ENCODE data around the gene YTHDF1. TPM values are rescaled to one million over a fixed set of nuclear protein-coding genes. Genes with fewer than 3 reads are reported as not detected.

The YTHDF1 gene
- total and polyA plus RNA-seq, 2 donors, result 18.6 to 38.2 TPM

DNA sequence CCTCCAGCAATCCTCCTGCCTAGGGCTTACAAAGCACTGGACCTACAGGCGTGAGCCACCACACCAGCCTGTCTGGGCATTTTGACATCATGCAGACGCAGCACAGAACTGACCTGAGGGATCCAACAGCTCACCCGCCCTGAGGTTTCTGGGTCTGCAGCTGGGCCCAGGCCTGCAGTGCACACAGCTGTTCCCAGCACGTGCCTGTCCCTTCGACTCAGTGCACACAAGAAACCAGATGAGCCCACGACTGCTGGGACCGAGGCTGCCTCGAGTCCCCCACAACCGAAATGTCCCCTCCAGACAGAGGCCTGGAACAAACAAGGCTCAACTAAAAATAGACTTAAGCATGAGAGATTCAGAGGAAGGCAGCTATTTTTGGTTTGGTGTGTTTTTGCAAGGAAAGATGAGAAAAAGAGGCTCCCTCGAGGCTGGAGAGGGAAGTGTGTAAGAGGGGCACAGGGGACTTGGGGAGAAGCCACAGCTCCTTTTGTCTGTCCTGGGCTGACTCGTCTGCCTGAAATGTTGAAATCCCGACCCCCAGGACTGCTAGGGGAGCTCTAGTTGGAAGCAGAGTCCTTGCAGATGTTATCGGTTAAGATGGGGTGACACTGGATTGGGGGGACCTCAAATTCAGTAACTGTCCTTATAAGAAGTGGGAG, 66.3 kb downstream of the YTHDF1 start:
- DNase-seq (ENCODE audit: low read depth in 6 of 9, low spot score in 9 of 9), result no peak
- Histone ChIP-seq H3K4me1 (ENCODE audit: control insufficient read depth in 2 of 2, insufficient read depth in 2 of 2, low read length in 2 of 2) (no peaks in the 10 kb centered on the region), H3K36me3 (ENCODE audit: control insufficient read depth in 2 of 2, insufficient read depth in 2 of 2, low read length in 1 of 2) (no peaks in the 10 kb centered on the region), H3K9me3 (ENCODE audit: control insufficient read depth in 2 of 2, insufficient read depth in 1 of 2, low read length in 1 of 2) (peaks cover 4 to 5% of the 10 kb centered on the region in 2 donors), H3K4me3 (ENCODE audit: low read length in 2 of 2) (no peak overlapping the region), H3K27ac (ENCODE audit: low read depth in 1 of 2, low read length in 1 of 2) (no peak overlapping the region), H3K27me3 (ENCODE audit: control insufficient read depth in 2 of 2, insufficient read depth in 1 of 2, low read length in 1 of 2) (peaks cover 0 to 32% of the 10 kb centered on the region in 2 donors)
- WGBS, result 72% methylated on average over 13 of the region's 13 CpGs

DNA sequence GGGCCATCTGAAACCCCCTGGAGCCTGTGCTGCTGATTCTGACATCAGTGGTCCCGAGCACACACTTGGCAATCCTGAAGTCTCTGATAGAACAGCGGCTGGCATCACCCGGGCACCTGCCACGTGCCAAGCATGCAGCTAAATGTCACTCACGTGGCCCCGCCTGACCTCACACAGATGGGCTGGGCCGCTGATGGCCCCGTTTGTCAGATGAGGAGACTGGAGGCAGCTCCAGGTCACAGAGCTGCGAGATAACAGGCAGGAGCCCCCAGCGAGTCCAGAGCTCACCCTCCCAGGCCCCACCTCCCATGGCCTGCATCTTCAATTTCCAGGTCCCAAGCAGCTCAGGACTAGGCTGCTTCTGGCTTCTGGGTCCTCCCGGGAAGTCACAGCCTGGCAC, 67.2 kb downstream of the YTHDF1 start:
- DNase-seq (ENCODE audit: low read depth in 6 of 9, low spot score in 9 of 9), result no peak
- peaks cover 0 to 25% of the 10 kb centered on the region in 2 donors for H3K27me3 ChIP-seq (ENCODE audit: control insufficient read depth in 2 of 2, insufficient read depth in 1 of 2, low read length in 1 of 2)
- H3K27ac ChIP-seq (ENCODE audit: low read depth in 1 of 2, low read length in 1 of 2), result no peak overlapping the region
- WGBS, result 89% methylated on average over 11 of the region's 11 CpGs
- no peaks in the 10 kb centered on the region for H3K4me1 ChIP-seq (ENCODE audit: control insufficient read depth in 2 of 2, insufficient read depth in 2 of 2, low read length in 2 of 2)
- no peaks in the 10 kb centered on the region for H3K36me3 ChIP-seq (ENCODE audit: control insufficient read depth in 2 of 2, insufficient read depth in 2 of 2, low read length in 1 of 2)
- peaks cover 4 to 5% of the 10 kb centered on the region in 2 donors for H3K9me3 ChIP-seq (ENCODE audit: control insufficient read depth in 2 of 2, insufficient read depth in 1 of 2, low read length in 1 of 2)
- no peak overlapping the region for H3K4me3 ChIP-seq (ENCODE audit: low read length in 2 of 2)

DNA sequence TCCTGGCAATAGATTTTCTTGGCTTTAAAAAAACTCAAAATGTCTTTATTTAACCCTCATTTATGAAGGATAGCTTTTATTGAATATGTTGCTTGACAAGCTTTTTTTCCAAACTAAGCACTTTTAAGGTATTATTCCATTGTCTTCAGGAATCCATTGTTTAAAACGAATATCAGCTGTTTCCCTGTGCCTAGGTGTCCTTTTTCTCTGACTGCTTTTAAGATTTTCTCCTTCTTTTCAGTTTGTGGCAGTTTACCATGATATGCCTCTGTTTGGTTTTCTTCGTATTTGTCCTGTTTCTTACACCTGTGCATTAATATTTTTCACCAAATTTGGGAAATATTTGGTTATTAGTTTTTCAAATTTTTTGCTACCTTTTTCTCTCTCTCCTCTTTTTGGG, 68.4 kb downstream of the YTHDF1 start:
- Histone ChIP-seq H3K9me3 (ENCODE audit: control insufficient read depth in 2 of 2, insufficient read depth in 1 of 2, low read length in 1 of 2) (peaks cover 4 to 5% of the 10 kb centered on the region in 2 donors), H3K27me3 (ENCODE audit: control insufficient read depth in 2 of 2, insufficient read depth in 1 of 2, low read length in 1 of 2) (peaks cover 0 to 13% of the 10 kb centered on the region in 2 donors), H3K4me3 (ENCODE audit: low read length in 2 of 2) (no peak overlapping the region), H3K4me1 (ENCODE audit: control insufficient read depth in 2 of 2, insufficient read depth in 2 of 2, low read length in 2 of 2) (no peaks in the 10 kb centered on the region), H3K27ac (ENCODE audit: low read depth in 1 of 2, low read length in 1 of 2) (no peak overlapping the region), H3K36me3 (ENCODE audit: control insufficient read depth in 2 of 2, insufficient read depth in 2 of 2, low read length in 1 of 2) (no peaks in the 10 kb centered on the region)
- no peak for DNase-seq (ENCODE audit: low read depth in 6 of 9, low spot score in 9 of 9)
- 86% methylated on average over 2 of the region's 2 CpGs for WGBS

Other genes starting within 250 kb of the YTHDF1 start
- 0.42 TPM for gene BHLHE23, start 209.2 kb downstream of the YTHDF1 start, total RNA-seq
- gene BHLHE23, start 209.2 kb downstream of the YTHDF1 start, polyA plus RNA-seq, result 0.37 TPM
- 0.09 TPM for gene BIRC7, start 19.8 kb upstream of the YTHDF1 start, total RNA-seq
- 0.87 TPM for gene BIRC7, start 19.8 kb upstream of the YTHDF1 start, polyA plus RNA-seq
- gene NKAIN4, start 38.3 kb upstream of the YTHDF1 start, total RNA-seq, result 8.5 TPM
- gene NKAIN4, start 38.3 kb upstream of the YTHDF1 start, polyA plus RNA-seq, result 2.2 TPM
- gene ARFGAP1, start 56.7 kb upstream of the YTHDF1 start, total RNA-seq, result 36.3 TPM
- gene ARFGAP1, start 56.7 kb upstream of the YTHDF1 start, polyA plus RNA-seq, result 111 TPM
- gene COL20A1, start 77.1 kb upstream of the YTHDF1 start, total RNA-seq, result 0.05 TPM
- 0.30 TPM for gene COL20A1, start 77.1 kb upstream of the YTHDF1 start, polyA plus RNA-seq
- under 0.01 TPM for gene CHRNA4, start 145.2 kb upstream of the YTHDF1 start, total RNA-seq
- gene CHRNA4, start 145.2 kb upstream of the YTHDF1 start, polyA plus RNA-seq, result 0.14 TPM

Data from thymus (tissue), 11 donors.